HG03432 (cell line): ENCODE data around the gene SLC30A7.

Experiments used
- ATAC-seq: cut with Tn5 transposase; IDR thresholded peaks from one replicate; pipeline ENCODE4 v1.9.1; 2021; ENCODE audit warnings: mild to moderate bottlenecking, moderate library complexity; ENCODE audit not compliant: unreplicated experiment

The SLC30A7 gene

GRCh38 chr1:101022294-101022693, 126.4 kb downstream of the SLC30A7 start:
- ATAC-seq, result no peak

- ATAC-seq, result peak; percentile 38
Observed at GRCh38 chr1:101025283-101025656, 129.4 kb downstream of the SLC30A7 start.

- peak; percentile 92 for ATAC-seq
Observed at GRCh38 chr1:101025657-101026429, 130.0 kb downstream of the SLC30A7 start, which contains the start of gene DPH5. Gene DPH5 (minus strand): TSS chr1:101025784. CDS start chr1:101025443, 341 bp downstream.

GRCh38 chr1:101026430-101026788, 130.5 kb downstream of the SLC30A7 start:
- ATAC-seq, result no peak

GRCh38 chr1:101027194-101027772, 131.4 kb downstream of the SLC30A7 start:
- ATAC-seq, result no peak

- no peak for ATAC-seq
Observed at GRCh38 chr1:101028466-101028865, 132.6 kb downstream of the SLC30A7 start.

GRCh38 chr1:101029184-101029583, 133.3 kb downstream of the SLC30A7 start:
- no peak for ATAC-seq

GRCh38 chr1:101030881-101031280, 135.0 kb downstream of the SLC30A7 start:
- no peak for ATAC-seq
